GM12864 (cell line): Measurements from ENCODE around the gene SPTBN5.

Experiments used
- DNase-seq: peaks from one replicate; pipeline ENCODE4 v3.0.0-alpha.2; 2011; ENCODE audit warnings: low read depth
- H3K4me3 ChIP-seq: 2 replicates; pipeline ENCODE4 v1.5.1; 2011; ENCODE audit warnings: mild to moderate bottlenecking, low read depth, low read length, control low read depth
- CTCF ChIP-seq: IDR thresholded peaks from 2 replicates; pipeline ENCODE4 v1.5.1; 2011; ENCODE audit warnings: low read depth, mild to moderate bottlenecking, moderate library complexity, low read length, control low read depth, inconsistent platforms; ENCODE audit errors: missing control alignments

The SPTBN5 gene

GRCh38 chr15:41927536-41927935 is 33.7 kb upstream of the SPTBN5 start:
- no peak for TF ChIP-seq CTCF
- H3K4me3 ChIP-seq = no peak overlapping the region
- no peak for DNase-seq

GRCh38 chr15:41926185-41927056 is 32.6 kb upstream of the SPTBN5 start:
- no peak for DNase-seq
- no peak for TF ChIP-seq CTCF
- H3K4me3 ChIP-seq = no peak overlapping the region

GRCh38 chr15:41925086-41925608 is 31.3 kb upstream of the SPTBN5 start:
- DNase-seq = no peak
- no peak for TF ChIP-seq CTCF
- H3K4me3 ChIP-seq = no peak overlapping the region

- TF ChIP-seq CTCF = no peak
- DNase-seq = no peak
- H3K4me3 ChIP-seq = no peak overlapping the region
Observed at GRCh38 chr15:41923401-41923997, 29.6 kb upstream of the SPTBN5 start.

GRCh38 chr15:41922353-41922752 is 28.5 kb upstream of the SPTBN5 start:
- no peak overlapping the region for H3K4me3 ChIP-seq
- no peak for DNase-seq
- no peak for TF ChIP-seq CTCF

GRCh38 chr15:41921639-41922038 is 27.8 kb upstream of the SPTBN5 start:
- no peak overlapping the region for H3K4me3 ChIP-seq
- no peak for DNase-seq
- TF ChIP-seq CTCF = no peak
